ENCODE results near the gene RIMBP2. TPM values are rescaled to one million over a fixed set of nuclear protein-coding genes. Genes with fewer than 3 reads are reported as not detected.

The RIMBP2 gene
- polyA plus RNA-seq, 1 donor (not counting 4 experiments of a cell fraction or from before 2014, with no cell fraction given), result 0.16 TPM

- Histone ChIP-seq H4K20me1 (ENCODE audit: control insufficient read depth, extremely low read depth, insufficient read depth, low read length) (no peaks in the 10 kb centered on the region), H3K9ac (ENCODE audit: control insufficient read depth, extremely low read depth, insufficient read depth, low read length) (no peak overlapping the region), H3K9me1 (ENCODE audit: control insufficient read depth, extremely low read depth, insufficient read depth, low read length) (no peaks in the 10 kb centered on the region), H3K79me2 (ENCODE audit: control insufficient read depth, insufficient read depth, low read length) (no peaks in the 10 kb centered on the region), H3K4me2 (ENCODE audit: control insufficient read depth, extremely low read depth, insufficient read depth, low read depth, low read length) (no peak overlapping the region), H2AFZ (ENCODE audit: control insufficient read depth, low read length) (no peak overlapping the region), H3K9me3 (ENCODE audit: control insufficient read depth, low read depth, low read length) (peaks cover 2% of the 10 kb centered on the region), H3K27me3 (ENCODE audit: control insufficient read depth, extremely low read depth, insufficient read depth, low read length) (no peaks in the 10 kb centered on the region), H3K27ac (ENCODE audit: control insufficient read depth, insufficient read depth, low read length) (no peak overlapping the region), H3K4me1 (ENCODE audit: control insufficient read depth, extremely low read depth, insufficient read depth, low read length) (no peaks in the 10 kb centered on the region), H3K4me3 (ENCODE audit: control insufficient read depth in 2 of 3, extremely low read depth in 1 of 3, insufficient read depth in 2 of 3, low read depth in 1 of 3, low read length in 3 of 3) (no peak overlapping the region), H3K36me3 (ENCODE audit: control insufficient read depth in 2 of 2, extremely low read depth in 1 of 2, insufficient read depth in 2 of 2, low read length in 2 of 2) (no peaks in the 10 kb centered on the region)
- no peak for DNase-seq (ENCODE audit: low read depth, low spot score)
- TF ChIP-seq EZH2 (IDR thresholded peaks at IDR 0.05; ENCODE audit: low read length) (no peak), CTCF (optimal IDR thresholded peaks at IDR 0.05 in 1 of 3, IDR thresholded peaks at IDR 0.05 in 1 of 3, conservative IDR thresholded peaks at IDR 0.05 in 1 of 3; ENCODE audit: extremely low read depth in 1 of 3, insufficient read depth in 2 of 3, low read length in 3 of 3) (no peak)
- dilution Hi-C loops (cut with MboI; ENCODE audit: extremely low pct_ligation_motif_present, low sequenced_read_pairs), result no loop called here
- no peak for FAIRE-seq
These were observed 28.0 kb downstream of the RIMBP2 start for GRCh38 chr12:130687796-130688778.

GRCh38 chr12:130687190-130687589 lies 28.9 kb downstream of the RIMBP2 start:
- H3K9me1 ChIP-seq (ENCODE audit: control insufficient read depth, extremely low read depth, insufficient read depth, low read length), result no peaks in the 10 kb centered on the region
- H3K4me2 ChIP-seq (ENCODE audit: control insufficient read depth, extremely low read depth, insufficient read depth, low read depth, low read length), result no peak overlapping the region
- H3K27me3 ChIP-seq (ENCODE audit: control insufficient read depth, extremely low read depth, insufficient read depth, low read length), result no peaks in the 10 kb centered on the region
- TF ChIP-seq CTCF (optimal IDR thresholded peaks at IDR 0.05 in 1 of 3, IDR thresholded peaks at IDR 0.05 in 1 of 3, conservative IDR thresholded peaks at IDR 0.05 in 1 of 3; ENCODE audit: extremely low read depth in 1 of 3, insufficient read depth in 2 of 3, low read length in 3 of 3), result no peak
- TF ChIP-seq EZH2 (IDR thresholded peaks at IDR 0.05; ENCODE audit: low read length), result no peak
- no peak overlapping the region for H3K9ac ChIP-seq (ENCODE audit: control insufficient read depth, extremely low read depth, insufficient read depth, low read length)
- H3K36me3 ChIP-seq (ENCODE audit: control insufficient read depth in 2 of 2, extremely low read depth in 1 of 2, insufficient read depth in 2 of 2, low read length in 2 of 2), result no peaks in the 10 kb centered on the region
- DNase-seq (ENCODE audit: low read depth, low spot score) (no peak), FAIRE-seq (no peak)
- no peak overlapping the region for H3K4me3 ChIP-seq (ENCODE audit: control insufficient read depth in 2 of 3, extremely low read depth in 1 of 3, insufficient read depth in 2 of 3, low read depth in 1 of 3, low read length in 3 of 3)
- H4K20me1 ChIP-seq (ENCODE audit: control insufficient read depth, extremely low read depth, insufficient read depth, low read length), result no peaks in the 10 kb centered on the region
- no peaks in the 10 kb centered on the region for H3K4me1 ChIP-seq (ENCODE audit: control insufficient read depth, extremely low read depth, insufficient read depth, low read length)
- no peaks in the 10 kb centered on the region for H3K79me2 ChIP-seq (ENCODE audit: control insufficient read depth, insufficient read depth, low read length)
- H3K27ac ChIP-seq (ENCODE audit: control insufficient read depth, insufficient read depth, low read length), result no peak overlapping the region
- no peak overlapping the region for H2AFZ ChIP-seq (ENCODE audit: control insufficient read depth, low read length)
- H3K9me3 ChIP-seq (ENCODE audit: control insufficient read depth, low read depth, low read length), result peaks cover 2% of the 10 kb centered on the region
- dilution Hi-C loops (cut with MboI; ENCODE audit: extremely low pct_ligation_motif_present, low sequenced_read_pairs), result no loop called here
